Common myeloid progenitor, CD34-positive (primary cell): ENCODE data around the gene MRPL42.
"Not testable (repeated sequence)": the region's sequence is repeated elsewhere in the genome, so short reads cannot be mapped to it uniquely, and the experiment has no call there.

Experiments used
- CTCF ChIA-PET: fragments of 350-600 bp; sonication (Branson Sonifier 250); formaldehyde crosslinking; loops from one replicate; lab custom pipeline; 2021; ENCODE audit warnings: antibody characterized with exemption; lab: Charles Lee
- POLR2A ChIA-PET: fragments of 350-600 bp; sonication (Branson Sonifier 250); formaldehyde crosslinking; loops from one replicate; lab custom pipeline; 2021; ENCODE audit warnings: antibody characterized with exemption; lab: Charles Lee
- DNase-seq, 3 donors: peaks; one replicate each; pipeline versions ENCODE4 v3.0.0 to v3.0.0-alpha.2; 2013
- H3K27ac ChIP-seq, 2 experiments: 1 replicate in 1 of 2; 2 replicates in 1 of 2; pipeline ENCODE4 v1.7.0; 2013; ENCODE audit warnings: inconsistent platforms in 2 of 2, low read length in 2 of 2, mild to moderate bottlenecking in 2 of 2, low read depth in 1 of 2, moderate library complexity in 1 of 2; ENCODE audit not compliant: severe bottlenecking in 2 of 2, insufficient read depth in 1 of 2, poor library complexity in 1 of 2
- H3K27me3 ChIP-seq, 5 experiments: replicated peaks in 2 of 5; 1 replicate in 3 of 5; 2 replicates in 2 of 5; pipeline versions ENCODE4 v1.6.1 to v1.7.0; 2013; ENCODE audit warnings: low read length in 4 of 5, mild to moderate bottlenecking in 2 of 5, moderate library complexity in 2 of 5, inconsistent platforms in 1 of 5; ENCODE audit not compliant: insufficient read depth in 5 of 5, control insufficient read depth in 4 of 5
- H3K36me3 ChIP-seq, 4 experiments: 1 replicate in 2 of 4; 2 replicates in 2 of 4; pipeline versions ENCODE4 v1.6.1 to v1.7.0; 2013; ENCODE audit warnings: low read length in 3 of 4, control low read depth in 1 of 4, mild to moderate bottlenecking in 1 of 4; ENCODE audit not compliant: control insufficient read depth in 4 of 4, insufficient read depth in 4 of 4
- H3K4me1 ChIP-seq, 4 experiments: 1 replicate in 3 of 4; 2 replicates in 1 of 4; pipeline versions ENCODE4 v1.6.1 to v1.7.1; 2013; ENCODE audit warnings: low read length in 3 of 4, mild to moderate bottlenecking in 3 of 4, control low read depth in 1 of 4, inconsistent platforms in 1 of 4, moderate library complexity in 1 of 4; ENCODE audit not compliant: control insufficient read depth in 4 of 4, insufficient read depth in 4 of 4; ENCODE audit errors: control extremely low read depth in 1 of 4
- H3K4me3 ChIP-seq, 7 experiments: 1 replicate in 4 of 7; 2 replicates in 3 of 7; pipeline versions ENCODE4 v1.5.1 to v1.7.0; 2013; ENCODE audit warnings: mild to moderate bottlenecking in 7 of 7, low read length in 6 of 7, moderate library complexity in 6 of 7, inconsistent platforms in 2 of 7, low read depth in 2 of 7, control low read depth in 1 of 7; ENCODE audit not compliant: insufficient read depth in 4 of 7, control insufficient read depth in 1 of 7; ENCODE audit errors: extremely low read depth in 1 of 7
- H3K9me3 ChIP-seq, 5 experiments: 1 replicate in 4 of 5; 2 replicates in 1 of 5; pipeline versions ENCODE4 v1.6.1 to v1.7.1; 2013; ENCODE audit warnings: low read length in 4 of 5, mild to moderate bottlenecking in 2 of 5, inconsistent platforms in 1 of 5, low read depth in 1 of 5, moderate library complexity in 1 of 5; ENCODE audit not compliant: control insufficient read depth in 4 of 5, insufficient read depth in 2 of 5; ENCODE audit errors: control extremely low read depth in 1 of 5
- WGBS: methylation state at CpG from one replicate; pipeline ENCODE4 v1.1.5; 2013; ENCODE audit not compliant: insufficient coverage; 5-methylcytosine and 5-hydroxymethylcytosine counted together

MRPL42 gene

GRCh38 chr12:93427779-93428564 is 39.3 kb upstream of the MRPL42 start:
- CTCF ChIA-PET: interaction anchor here (0.5 to 6.1 kb wide), 3 partner anchors 8 to 226 kb away, joined by 3 to 42 read pairs (median 5); no protein-coding TSS in a partner anchor
- Histone ChIP-seq H3K4me3 (no peak overlapping the region), H3K4me1 (peaks cover 9 to 21% (median 14%) of the 10 kb centered on the region in 4 experiments), H3K27me3 (no peaks in the 10 kb centered on the region), H3K9me3 (no peaks in the 10 kb centered on the region), H3K36me3 (no peaks in the 10 kb centered on the region), H3K27ac (no peak overlapping the region)
- WGBS: 90% methylated on average over 2 of the region's 5 CpGs
- DNase-seq: no peak
- POLR2A ChIA-PET: no interaction called here

GRCh38 chr12:93429448-93429847 is 37.9 kb upstream of the MRPL42 start:
- ChIA-PET CTCF (interaction anchor here (0.6 to 6.1 kb wide), 4 partner anchors 9 to 367 kb away, joined by 3 to 42 read pairs (median 4); no protein-coding TSS in a partner anchor), POLR2A (interaction anchor here (0.6 kb wide), 1 partner anchor 1041 kb away, joined by 3 read pairs; no protein-coding TSS in a partner anchor)
- Histone ChIP-seq H3K4me3 (no peak overlapping the region), H3K27ac (no peak overlapping the region), H3K9me3 (no peaks in the 10 kb centered on the region), H3K36me3 (no peaks in the 10 kb centered on the region), H3K27me3 (no peaks in the 10 kb centered on the region), H3K4me1 (peaks cover 9 to 32% (median 18%) of the 10 kb centered on the region in 4 experiments)
- WGBS: 100% methylated on average over 1 of the region's 1 CpG
- DNase-seq: no peak

DNA sequence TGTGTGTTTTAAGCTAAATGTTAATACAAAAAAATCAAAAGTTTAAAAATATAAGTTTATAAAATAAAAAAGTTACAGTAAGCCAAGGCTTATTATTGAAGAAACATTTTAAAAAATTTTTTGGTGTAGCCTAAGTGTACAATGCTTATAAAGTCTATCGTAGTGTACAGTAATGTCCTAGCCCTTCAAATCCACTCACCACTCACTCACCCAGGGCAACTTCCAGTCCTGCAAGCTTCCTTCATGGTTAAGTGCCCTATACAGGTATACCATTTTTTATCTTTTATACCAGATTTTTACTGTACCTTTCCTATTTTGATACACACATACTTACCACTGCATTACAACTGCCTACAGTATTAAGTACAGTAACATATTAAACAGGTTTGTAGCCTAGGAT is 37.5 kb upstream of the MRPL42 start:
- Histone ChIP-seq H3K4me1 (peaks cover 9 to 35% (median 20%) of the 10 kb centered on the region in 4 experiments), H3K9me3 (no peaks in the 10 kb centered on the region), H3K27me3 (no peaks in the 10 kb centered on the region), H3K27ac (no peak overlapping the region), H3K36me3 (no peaks in the 10 kb centered on the region), H3K4me3 (no peak overlapping the region)
- ChIA-PET POLR2A (interaction anchor here (0.6 kb wide), 1 partner anchor 1041 kb away, joined by 3 read pairs; no protein-coding TSS in a partner anchor), CTCF (interaction anchor here (0.6 to 6.1 kb wide), 4 partner anchors 8 to 368 kb away, joined by 3 to 42 read pairs (median 4); no protein-coding TSS in a partner anchor)
- DNase-seq: no peak
- whole genome bisulfite sequencing: no CpG with 5 or more reads among the region's 1 CpG

- POLR2A ChIA-PET: interaction anchor here (0.6 kb wide), 1 partner anchor 1041 kb away, joined by 3 read pairs; no protein-coding TSS in a partner anchor
- Histone ChIP-seq H3K27me3 (no peaks in the 10 kb centered on the region), H3K4me1 (peaks cover 9 to 33% (median 20%) of the 10 kb centered on the region in 4 experiments), H3K9me3 (no peaks in the 10 kb centered on the region), H3K27ac (no peak overlapping the region), H3K36me3 (no peaks in the 10 kb centered on the region), H3K4me3 (no peak overlapping the region)
- no peak for DNase-seq
- CTCF ChIA-PET: interaction anchor here (6.1 kb wide), 1 partner anchor 10 kb away, joined by 42 read pairs; no protein-coding TSS in a partner anchor
- 100% methylated on average over 2 of the region's 4 CpGs for WGBS
Measured at GRCh38 chr12:93430280-93430679, 37.0 kb upstream of the MRPL42 start.

DNA sequence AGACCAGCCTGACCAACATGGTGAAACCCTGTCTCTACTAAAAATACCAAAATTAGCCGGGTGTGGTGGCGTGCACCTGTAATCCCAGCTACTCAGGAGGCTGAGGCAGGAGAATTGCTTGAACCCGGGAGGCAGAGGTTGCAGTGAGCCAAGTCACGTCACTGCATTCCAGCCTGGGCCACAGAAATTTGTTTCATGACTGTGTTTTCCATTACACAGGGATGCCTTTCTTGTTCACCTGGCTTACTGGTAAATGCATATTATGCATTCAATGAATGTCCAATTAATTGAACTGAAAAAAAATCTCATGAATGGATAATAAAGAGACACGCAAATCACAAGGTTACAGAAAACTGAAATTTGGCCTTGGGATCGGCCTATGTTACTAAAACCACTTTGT is 35.3 kb upstream of the MRPL42 start:
- DNase-seq, H3K27ac ChIP-seq, H3K27me3 ChIP-seq, H3K9me3 ChIP-seq, H3K4me3 ChIP-seq, POLR2A ChIA-PET, H3K36me3 ChIP-seq: not testable (repeated sequence)
- CTCF ChIA-PET: interaction anchor here (6.1 kb wide), 1 partner anchor 12 kb away, joined by 42 read pairs; no protein-coding TSS in a partner anchor
- H3K4me1 ChIP-seq: peaks cover 0 to 25% (median 19%) of the 10 kb centered on the region in 4 experiments
- 100% methylated on average over 4 of the region's 6 CpGs for WGBS

- H3K27ac ChIP-seq: no peak overlapping the region
- H3K27me3 ChIP-seq: no peaks in the 10 kb centered on the region
- CTCF ChIA-PET: interaction anchor here (1.7 kb wide), 1 partner anchor 14 kb away, joined by 11 read pairs; no protein-coding TSS in a partner anchor
- POLR2A ChIA-PET: no interaction called here
- peaks cover 3 to 39% (median 26%) of the 10 kb centered on the region in 4 experiments for H3K4me1 ChIP-seq
- DNase-seq: no peak
- no peaks in the 10 kb centered on the region for H3K36me3 ChIP-seq
- no peaks in the 10 kb centered on the region for H3K9me3 ChIP-seq
- peak overlapping the region in 1 of 7 experiments; percentile 33 for H3K4me3 ChIP-seq
- WGBS: 0% methylated on average over 1 of the region's 5 CpGs
Measured at GRCh38 chr12:93434256-93434865, 33.0 kb upstream of the MRPL42 start.
